Neural progenitor cell (in vitro differentiated cells): Measurements from ENCODE around the gene SOCS3.

Source experiments
- CTCF ChIP-seq: fragments of 200-600 bp; sonication (generic); IDR thresholded peaks from 2 replicates; pipeline ENCODE4 v1.5.1; 2017; ENCODE audit warnings: antibody characterized with exemption, mild to moderate bottlenecking
- EZH2phosphoT487 ChIP-seq: fragments of 200-600 bp; sonication (generic); IDR thresholded peaks from 2 replicates; pipeline ENCODE4 v1.6.1; 2017; ENCODE audit warnings: antibody characterized with exemption

- no peak for TF ChIP-seq CTCF
- TF ChIP-seq EZH2phosphoT487 = no peak
These were observed 35.3 kb downstream of the SOCS3 start for GRCh38 chr17:78324391-78325075.
